DMS53 treated with DMSO at 0.1 percent for 48 hours (cell line): ENCODE results near the gene EVC2.

Experiments
- DNase-seq: peaks from one replicate; lab custom pipeline; 2025; ENCODE audit not compliant: unreplicated experiment; lab: John Stamatoyannopoulos, UW

EVC2 gene

DNA sequence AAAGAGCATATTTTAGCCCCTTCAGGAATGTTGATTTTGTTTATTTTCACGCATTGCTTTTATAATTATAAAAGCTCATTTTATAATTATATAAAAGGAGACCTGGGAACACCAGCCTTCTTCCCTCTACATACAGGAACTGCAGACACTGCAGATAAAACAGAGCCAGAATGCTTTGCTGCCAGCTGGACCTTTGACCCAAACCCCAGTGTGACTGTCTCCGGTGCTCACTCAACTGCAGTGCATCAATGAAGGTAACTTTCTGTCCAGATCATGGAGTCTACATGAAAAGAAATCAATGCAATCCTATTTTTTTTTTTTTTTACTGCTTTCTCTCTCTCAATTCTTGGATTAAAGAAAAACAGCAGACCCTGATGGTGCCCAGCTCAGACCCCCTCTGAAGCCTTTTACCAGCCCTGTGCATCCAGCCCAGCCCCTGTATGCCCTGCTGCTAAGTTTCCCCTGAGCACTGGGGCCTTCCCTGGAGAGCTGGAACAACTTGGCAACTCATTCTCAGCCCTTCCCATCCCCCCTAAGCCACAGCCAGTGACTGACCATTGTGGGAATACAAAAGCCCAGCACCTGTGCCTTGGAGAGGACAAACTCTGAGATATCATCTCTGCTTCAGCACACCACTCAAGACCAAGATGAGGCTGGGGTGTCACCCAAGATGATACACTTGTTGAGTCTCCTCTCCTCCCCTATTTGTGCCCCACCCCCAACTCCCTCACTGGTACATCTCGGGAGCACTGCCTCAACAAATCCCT lies 182.1 kb downstream of the EVC2 start:
- no peak for DNase-seq

DNA sequence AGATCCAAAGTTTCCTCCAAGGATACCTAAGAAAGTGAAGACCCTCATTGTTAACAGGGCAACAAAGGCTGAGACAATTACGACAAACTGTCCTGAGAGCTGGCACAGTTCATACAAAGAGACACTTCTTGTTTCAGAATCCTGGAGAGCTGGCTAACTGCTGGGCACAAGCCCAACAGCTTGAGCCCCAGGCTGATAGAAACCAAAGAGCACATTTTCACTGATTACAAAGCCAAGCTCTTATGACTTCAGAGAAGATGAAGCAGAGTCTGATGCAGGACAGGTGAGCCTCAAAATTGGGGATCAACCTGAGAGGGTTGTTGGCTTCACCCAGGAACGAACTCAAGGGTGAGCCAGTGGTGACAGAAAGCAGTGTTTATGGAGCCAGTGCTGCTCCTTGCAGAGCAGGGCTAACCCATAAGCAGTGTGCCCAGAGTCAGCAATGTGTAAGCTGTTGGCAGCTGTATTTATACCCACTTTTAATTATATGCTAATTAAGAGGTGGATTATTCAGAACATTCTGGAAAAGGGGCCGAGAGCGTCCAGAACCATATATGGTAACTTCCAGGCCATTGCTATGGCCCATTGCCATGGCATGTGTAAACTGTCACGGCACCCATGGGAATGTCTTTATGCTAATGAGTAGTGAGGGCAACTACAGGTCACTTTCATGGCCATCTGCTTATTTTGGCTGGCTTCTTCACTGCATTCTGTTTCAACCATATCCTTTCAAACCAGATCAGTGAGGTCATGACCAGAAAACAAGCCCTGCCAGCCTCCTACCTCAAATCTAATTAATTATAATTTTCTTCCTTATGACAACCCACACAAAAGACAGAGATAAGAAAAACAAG lies 183.7 kb downstream of the EVC2 start:
- no peak for DNase-seq

DNA sequence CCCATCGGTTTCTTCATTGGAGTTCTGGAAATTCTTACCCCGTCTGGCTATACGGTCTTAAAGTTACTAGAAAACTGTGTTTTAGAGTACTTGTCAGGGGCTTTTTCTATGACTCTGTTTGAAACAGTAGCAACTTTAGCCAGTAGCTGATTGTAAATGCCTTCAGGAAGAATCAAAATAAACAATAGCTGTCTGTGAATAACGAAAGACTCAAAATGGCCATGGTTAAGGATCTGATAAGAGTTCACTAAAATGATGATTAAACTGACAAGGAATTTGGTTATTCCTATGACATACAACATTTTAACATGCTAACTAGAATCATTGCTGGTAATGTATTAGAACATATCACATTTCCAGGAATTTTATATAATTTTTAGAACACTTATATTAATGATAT lies 191.0 kb downstream of the EVC2 start:
- no peak for DNase-seq

DNA sequence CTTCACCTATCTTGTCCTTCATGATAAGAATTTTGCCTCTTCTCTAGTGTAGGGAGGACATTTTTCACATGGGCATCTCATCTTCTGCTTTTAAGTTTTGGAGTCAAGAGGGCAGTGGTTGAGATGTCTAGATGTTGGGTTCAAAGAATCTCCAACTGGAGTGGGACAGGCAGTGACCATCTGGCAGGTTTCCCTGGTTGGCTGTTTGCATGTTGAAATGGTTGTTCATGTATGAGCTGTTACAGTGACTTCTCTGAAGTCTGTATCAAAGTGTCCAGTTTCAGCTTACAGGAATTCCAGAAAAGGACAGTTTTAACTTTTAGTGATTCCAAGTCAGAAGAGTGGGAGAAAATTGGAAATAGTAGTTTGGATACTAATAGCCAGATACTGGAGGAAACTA lies 192.7 kb downstream of the EVC2 start:
- no peak for DNase-seq
